CD4-positive, alpha-beta T cell treated with Interleukin-1 beta for 1 hour (primary cell): ENCODE results near the gene GOLGA6D.
"Not testable (repeated sequence)": the region's sequence is repeated elsewhere in the genome, so short reads cannot be mapped to it uniquely, and the experiment has no call there.

Experiments used
- DNase-seq, 2 donors: peaks; one replicate each; pipeline ENCODE4 v3.0.0-alpha.2; 2020 to 2022

Gene GOLGA6D

DNA sequence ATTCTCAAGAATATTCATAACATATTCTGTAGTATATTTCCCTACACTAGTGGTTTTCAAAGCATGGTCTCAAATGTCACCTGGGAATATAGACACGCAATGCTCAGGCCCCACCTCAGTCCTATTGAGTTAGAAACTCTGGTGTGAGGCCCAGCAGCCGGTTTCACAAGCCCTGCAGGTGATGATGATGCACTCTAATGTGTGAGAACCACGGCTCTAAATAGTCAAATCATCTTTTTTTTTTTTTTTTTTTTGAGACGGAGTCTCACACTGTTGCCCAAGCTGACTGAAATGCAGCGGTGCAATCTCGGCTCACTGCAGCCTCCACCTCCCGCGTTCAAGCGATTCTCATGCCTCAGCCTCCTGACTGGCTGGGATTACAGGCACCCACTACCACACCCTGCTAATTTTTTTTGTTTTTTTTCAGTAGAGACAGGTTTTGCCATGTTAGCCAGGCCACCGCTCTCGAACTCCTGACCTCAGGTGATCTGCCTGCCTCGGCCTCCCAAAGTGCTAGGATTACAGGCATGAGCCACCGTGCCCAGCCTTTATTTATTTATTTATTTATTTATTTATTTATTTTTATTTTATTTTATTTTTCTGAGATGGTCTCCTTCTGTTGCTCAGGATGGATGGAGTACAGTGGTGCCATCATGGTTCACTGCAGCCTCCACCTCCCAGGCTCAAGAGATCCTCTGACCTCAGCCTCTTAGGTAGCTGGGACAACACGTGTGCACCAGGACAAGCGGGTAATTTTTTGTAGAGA, 51.2 kb downstream of the GOLGA6D start:
- not testable (repeated sequence) for DNase-seq

DNA sequence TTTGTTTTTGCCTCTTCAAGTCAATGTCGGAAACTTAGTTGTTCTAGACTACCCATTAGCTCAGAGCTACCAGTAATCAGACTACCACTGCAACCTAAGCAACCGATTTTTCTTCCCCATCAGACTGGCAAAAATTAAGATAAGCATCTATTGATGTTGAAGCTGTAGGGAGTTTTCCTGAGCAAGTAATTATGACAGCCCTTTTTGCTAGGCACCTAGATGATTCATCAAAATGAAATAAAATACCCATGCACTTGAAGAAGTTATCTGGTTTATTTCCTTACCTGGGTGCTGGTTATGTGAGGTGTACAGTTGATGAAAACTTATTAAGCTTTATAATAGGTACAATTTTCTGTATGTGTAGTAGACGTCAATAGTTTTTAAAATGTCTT, 52.7 kb downstream of the GOLGA6D start:
- no peak for DNase-seq

DNA sequence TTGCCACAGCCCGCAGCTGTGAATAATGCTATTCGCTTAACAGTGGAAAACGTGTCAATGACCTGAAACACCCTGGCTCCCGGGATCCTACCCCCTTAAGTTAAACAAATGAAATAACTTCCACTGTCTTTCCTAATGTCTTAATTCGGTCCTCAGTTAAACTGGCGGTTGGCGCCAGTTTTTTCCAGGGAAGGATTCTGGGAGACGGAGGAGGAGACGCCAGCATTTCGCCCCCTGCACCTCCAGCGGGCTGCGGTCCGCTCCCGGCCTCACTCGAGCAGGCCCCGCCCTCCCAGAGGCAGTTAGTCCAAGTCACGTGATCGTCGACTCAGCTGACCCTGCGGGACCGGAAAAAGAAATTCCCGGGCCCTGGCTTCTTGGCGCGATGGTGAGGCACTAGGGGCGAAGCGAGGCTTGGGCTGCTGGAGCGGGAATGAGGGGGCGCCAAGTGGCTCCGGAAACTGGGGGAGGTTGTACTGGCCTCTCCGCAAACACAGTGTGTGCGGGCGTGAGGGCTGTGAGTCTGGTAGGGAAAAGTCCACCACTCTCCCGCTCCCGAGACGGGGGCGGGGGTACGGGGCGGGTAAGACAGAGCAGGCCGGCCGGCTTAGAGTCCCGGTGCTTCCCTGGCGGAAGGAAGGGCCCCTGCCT, 53.2 kb downstream of the GOLGA6D start, which contains the start of gene COMMD4:
COMMD4 (plus strand) TSS at position 359 of the 651 bp plus-strand sequence; CDS start at position 386, 27 bp downstream.
- peak; percentile 69 to 74 for DNase-seq

DNA sequence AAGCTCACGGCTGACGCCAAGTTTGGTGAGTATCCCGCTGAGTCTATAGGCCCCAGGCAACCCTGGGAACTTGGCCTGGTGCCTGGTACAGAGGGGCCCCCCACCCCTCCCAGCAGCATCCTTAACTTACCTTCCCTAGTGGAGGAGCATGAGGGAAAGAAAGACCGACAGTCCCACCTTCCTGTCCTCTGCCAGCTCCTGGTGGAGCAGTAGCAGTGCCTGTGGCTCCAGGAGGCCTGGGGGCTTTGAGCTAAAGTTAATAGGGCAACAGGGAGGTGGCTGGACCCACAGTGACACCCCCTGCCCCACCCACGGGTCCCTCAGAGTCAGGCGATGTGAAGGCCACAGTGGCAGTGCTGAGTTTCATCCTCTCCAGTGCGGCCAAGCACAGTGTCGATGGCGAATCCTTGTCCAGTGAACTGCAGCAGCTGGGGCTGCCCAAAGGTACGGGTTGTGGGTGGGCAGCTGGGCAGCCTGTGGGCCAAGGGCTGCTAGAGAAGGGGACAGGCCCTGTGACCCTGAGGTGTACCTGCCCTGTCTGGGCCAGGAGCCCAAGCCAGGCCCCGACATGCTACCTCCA, 56.1 kb downstream of the GOLGA6D start:
- DNase-seq, result no peak

DNA sequence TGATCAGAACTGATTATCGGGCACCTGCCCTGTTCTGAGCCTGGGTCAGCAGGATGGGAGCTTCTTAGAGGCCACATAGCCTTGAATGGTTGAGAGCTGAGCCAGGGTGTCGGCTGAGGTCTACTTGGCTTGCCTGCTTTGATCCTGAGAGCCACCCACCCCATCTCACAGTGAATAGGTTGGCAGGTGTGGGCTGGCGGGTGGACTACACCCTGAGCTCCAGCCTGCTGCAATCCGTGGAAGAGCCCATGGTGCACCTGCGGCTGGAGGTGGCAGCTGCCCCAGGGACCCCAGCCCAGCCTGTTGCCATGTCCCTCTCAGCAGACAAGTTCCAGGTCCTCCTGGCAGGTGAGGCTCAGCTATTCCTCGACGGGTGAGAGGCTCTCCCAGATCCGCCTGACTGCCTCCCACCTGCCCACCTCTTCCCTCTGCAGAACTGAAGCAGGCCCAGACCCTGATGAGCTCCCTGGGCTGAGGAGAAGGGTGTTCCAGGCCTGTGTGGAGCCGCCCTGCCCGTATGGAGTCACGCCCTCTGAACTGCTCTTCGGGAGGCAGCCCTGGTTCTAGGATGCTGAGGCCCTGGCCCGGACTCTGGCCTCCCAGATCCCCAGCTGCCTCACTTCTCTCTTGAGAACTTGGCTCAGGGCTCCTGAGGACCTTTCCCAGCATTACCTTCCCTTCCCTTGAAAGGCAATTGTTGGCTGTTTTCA, 57.1 kb downstream of the GOLGA6D start:
- DNase-seq, result no peak

DNA sequence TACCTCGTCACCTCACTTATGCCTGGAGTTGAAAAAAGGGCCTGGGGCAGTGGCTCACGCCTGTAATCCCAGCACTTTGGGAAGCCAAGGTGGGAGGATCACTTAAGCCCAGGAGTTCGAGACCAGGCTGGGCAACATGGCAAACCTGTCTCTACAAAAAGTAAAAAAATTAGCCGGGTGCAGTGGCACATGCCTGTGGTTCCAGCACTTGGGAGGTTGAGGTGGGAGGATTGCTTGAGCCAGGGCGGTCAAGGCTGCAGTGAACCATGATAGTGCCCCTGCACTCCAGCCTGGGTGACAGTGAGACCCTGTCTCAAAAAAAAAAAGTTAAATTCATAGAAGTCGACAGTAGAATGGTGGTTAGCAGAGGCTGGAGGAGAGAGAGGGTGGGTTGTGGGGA, 59.6 kb downstream of the GOLGA6D start:
- no peak for DNase-seq

DNA sequence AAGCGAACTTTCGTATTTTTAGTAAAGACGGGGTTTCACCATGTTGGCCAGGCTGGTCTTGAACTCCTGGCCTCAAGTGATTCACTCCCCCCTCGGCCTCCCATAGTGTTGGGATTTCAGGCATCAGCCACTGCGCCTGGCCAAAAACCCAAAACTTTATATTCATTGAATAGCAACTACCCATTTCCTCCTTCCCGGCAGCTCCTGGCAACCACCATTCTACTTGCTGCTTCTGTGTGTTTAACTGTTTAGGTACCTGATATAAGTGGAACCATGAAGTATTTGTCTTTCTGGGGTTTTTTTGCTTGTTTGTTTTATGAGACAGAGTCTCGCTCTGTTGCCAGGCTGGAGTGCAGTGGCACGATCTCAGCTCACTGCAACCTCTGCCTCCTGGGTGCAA, 61.3 kb downstream of the GOLGA6D start:
- DNase-seq, result not testable (repeated sequence)
